OCI-LY7 (cell line): ENCODE measurements around the gene NFYC. TPM values are rescaled to one million over a fixed set of nuclear protein-coding genes. Genes with fewer than 3 reads are reported as not detected.
A peak's percentile ranks its signal among the peaks of the same experiment; 100 is the strongest.

Experiments
- BruUV-seq: library from RNA; stranded (reverse); fragments of 400-500 nt; replicated peaks from 2 replicates; lab custom pipeline; 2021; lab: Mats Ljungman, UMichigan
- CTCF ChIA-PET: fragments of 300-600 bp; sonication (Branson Sonifier 250); formaldehyde crosslinking; loops from one replicate; lab custom pipeline; 2022; ENCODE audit warnings: antibody characterized with exemption; ENCODE audit not compliant: unreplicated experiment; lab: Charles Lee
- POLR2A ChIA-PET: fragments of 300-600 bp; sonication (Branson Sonifier 250); formaldehyde crosslinking; loops from one replicate; lab custom pipeline; 2022; ENCODE audit warnings: antibody characterized with exemption; lab: Charles Lee
- DNase-seq: peaks from one replicate; pipeline ENCODE4 v3.0.0-alpha.2; 2015; ENCODE audit warnings: low spot score
- H2AFZ ChIP-seq: fragments of 200-600 bp; sonication (generic), shearing (Covaris generic); 2 replicates; pipeline ENCODE4 v1.6.1; 2014; ENCODE audit warnings: mild to moderate bottlenecking, antibody characterized with exemption, low read length, moderate library complexity
- H3K27ac ChIP-seq: fragments of 200-600 bp; sonication (generic); 2 replicates; pipeline ENCODE4 v1.5.1; 2014; ENCODE audit warnings: mixed run types, low read depth, mild to moderate bottlenecking, moderate library complexity, low read length, inconsistent platforms; ENCODE audit not compliant: poor library complexity, severe bottlenecking
- H3K36me3 ChIP-seq: fragments of 200-600 bp; sonication (generic); 2 replicates; pipeline ENCODE4 v1.6.1; 2014; ENCODE audit warnings: mild to moderate bottlenecking, antibody characterized with exemption, low read length, moderate library complexity, mixed read lengths; ENCODE audit not compliant: insufficient read depth
- H3K4me1 ChIP-seq: fragments of 200-600 bp; sonication (generic); 2 replicates; pipeline ENCODE4 v1.5.1; 2014; ENCODE audit warnings: mild to moderate bottlenecking, low read length; ENCODE audit not compliant: insufficient read depth, poor library complexity, severe bottlenecking
- H3K4me2 ChIP-seq: fragments of 200-600 bp; sonication (generic); 2 replicates; pipeline ENCODE4 v1.6.1; 2014; ENCODE audit warnings: mild to moderate bottlenecking, low read length
- H3K4me3 ChIP-seq: fragments of 200-600 bp; sonication (generic); 2 replicates; pipeline ENCODE4 v1.5.1; 2014; ENCODE audit warnings: mild to moderate bottlenecking, low read depth, low read length; ENCODE audit not compliant: poor library complexity, severe bottlenecking
- H3K79me2 ChIP-seq: fragments of 200-600 bp; sonication (generic); 2 replicates; pipeline ENCODE4 v1.6.1; 2016; ENCODE audit warnings: low read depth, mild to moderate bottlenecking, low read length, moderate library complexity, mixed read lengths; ENCODE audit not compliant: insufficient read depth
- H3K9me2 ChIP-seq: fragments of 200-600 bp; sonication (generic); 2 replicates; pipeline ENCODE4 v1.6.1; 2016; ENCODE audit warnings: mild to moderate bottlenecking, low read length, mixed read lengths; ENCODE audit not compliant: insufficient read depth
- H3K9me3 ChIP-seq: fragments of 200-600 bp; sonication (generic); 2 replicates; pipeline ENCODE4 v1.6.1; 2014; ENCODE audit warnings: mild to moderate bottlenecking, mixed run types, low read length, mixed read lengths
- H4K20me1 ChIP-seq: fragments of 200-600 bp; sonication (generic); 2 replicates; pipeline ENCODE4 v1.6.1; 2014; ENCODE audit warnings: mild to moderate bottlenecking, antibody characterized with exemption, low read length, moderate library complexity, mixed read lengths; ENCODE audit not compliant: insufficient read depth
- CTCF ChIP-seq: fragments of 200-600 bp; sonication (generic); conservative IDR thresholded peaks from 2 replicates; pipeline ENCODE4 v1.5.1; 2014; ENCODE audit warnings: mild to moderate bottlenecking, antibody characterized with exemption, low read length, moderate library complexity, mixed read lengths
- EZH2phosphoT487 ChIP-seq: fragments of 200-600 bp; sonication (generic); IDR thresholded peaks from 2 replicates; pipeline ENCODE4 v1.6.1; 2018; ENCODE audit warnings: low read depth, borderline replicate concordance, mild to moderate bottlenecking, mixed run types, antibody characterized with exemption, low read length, moderate library complexity, mixed read lengths
- intact Hi-C: fragments of 100-400 bp; cut with micrococcal nuclease; formaldehyde crosslinking; loops from one replicate; pipeline ENCODE4 v1.10.0; 2022; ENCODE audit not compliant: unreplicated experiment
- total RNA-seq, 2 experiments: library from RNA; depleted of rRNA in 1 of 2; stranded (reverse); fragments of >200 nt in 1 of 2; shearing (Covaris generic) in 1 of 2; gene quantifications; 2 replicates each; pipeline ENCODE4 v1.2.3, GENCODE V29; 2014 to 2022

Gene NFYC
- total RNA-seq, 2 experiments from 2014 or later: 39.1 to 71.0 TPM

- DNase-seq: no peak
- Histone ChIP-seq H3K4me3 (no peak overlapping the region), H3K4me2 (peak overlapping the region; percentile 16; the same call in 1 of the 2 replicates), H3K36me3 (no peaks in the 10 kb centered on the region), H3K9me3 (no peaks in the 10 kb centered on the region), H3K4me1 (peaks cover 68% of the 10 kb centered on the region), H3K79me2 (peaks cover 99% of the 10 kb centered on the region), H3K9me2 (no peaks in the 10 kb centered on the region), H2AFZ (no peak overlapping the region), H3K27ac (no peak overlapping the region), H4K20me1 (no peaks in the 10 kb centered on the region)
- CTCF ChIA-PET: interaction anchor here (0.6 kb wide), 1 partner anchor 11 kb away, joined by 5 read pairs; no protein-coding TSS in a partner anchor
- intact Hi-C loops: no loop called here
- BruUV-seq: no TSS peak
- POLR2A ChIA-PET: interaction anchor here (0.7 to 15.4 kb wide), 4 partner anchors 12 to 78 kb away, joined by 3 to 168 read pairs (median 4); partner anchors contain the start of gene NFYC
- TF ChIP-seq EZH2phosphoT487 (no peak), CTCF (no peak)
Observed at GRCh38 chr1:40704817-40705733, 13.6 kb downstream of the NFYC start.

- Histone ChIP-seq H4K20me1 (peaks cover 2% of the 10 kb centered on the region; the same call in 1 of the 2 replicates), H3K9me2 (no peaks in the 10 kb centered on the region), H3K79me2 (peaks cover 99% of the 10 kb centered on the region), H3K4me1 (peaks cover 62% of the 10 kb centered on the region), H3K4me3 (no peak overlapping the region), H3K36me3 (no peaks in the 10 kb centered on the region), H2AFZ (no peak overlapping the region), H3K9me3 (no peaks in the 10 kb centered on the region), H3K27ac (no peak overlapping the region), H3K4me2 (no peak overlapping the region)
- DNase-seq: no peak
- no TSS peak for BruUV-seq
- POLR2A ChIA-PET: interaction anchor here (0.8 to 15.4 kb wide), 3 partner anchors 13 to 15 kb away, joined by 4 to 168 read pairs (median 5); partner anchors contain the start of gene NFYC
- intact Hi-C loops: no loop called here
- TF ChIP-seq CTCF (no peak), EZH2phosphoT487 (no peak)
- CTCF ChIA-PET: no interaction called here
Observed at GRCh38 chr1:40706626-40707025, 15.1 kb downstream of the NFYC start.
